ENCODE measurements around the gene DAPP1.
"Not testable (repeated sequence)": the region's sequence is repeated elsewhere in the genome, so short reads cannot be mapped to it uniquely, and the experiment has no call there.

DAPP1 gene

GRCh38 chr4:99827454-99827853 lies 10.8 kb downstream of the DAPP1 start:
- TF ChIP-seq RARB (CRISPR knock-in tag; IDR thresholded peaks at IDR 0.05) (no peak), ZFP30 (CRISPR knock-in tag; IDR thresholded peaks at IDR 0.05) (no peak), CSDC2 (CRISPR knock-in tag; IDR thresholded peaks at IDR 0.05) (no peak), BACH2 (CRISPR knock-in tag; IDR thresholded peaks at IDR 0.05; ENCODE audit: borderline replicate concordance) (no peak), OSR1 (CRISPR knock-in tag; IDR thresholded peaks at IDR 0.05) (no peak), SNAI2 (CRISPR knock-in tag; IDR thresholded peaks at IDR 0.05) (no peak)
- no peak for ATAC-seq

- TF ChIP-seq ZC3H10 (CRISPR knock-in tag; IDR thresholded peaks at IDR 0.05) = no peak
- TF ChIP-seq, protein P1, sequence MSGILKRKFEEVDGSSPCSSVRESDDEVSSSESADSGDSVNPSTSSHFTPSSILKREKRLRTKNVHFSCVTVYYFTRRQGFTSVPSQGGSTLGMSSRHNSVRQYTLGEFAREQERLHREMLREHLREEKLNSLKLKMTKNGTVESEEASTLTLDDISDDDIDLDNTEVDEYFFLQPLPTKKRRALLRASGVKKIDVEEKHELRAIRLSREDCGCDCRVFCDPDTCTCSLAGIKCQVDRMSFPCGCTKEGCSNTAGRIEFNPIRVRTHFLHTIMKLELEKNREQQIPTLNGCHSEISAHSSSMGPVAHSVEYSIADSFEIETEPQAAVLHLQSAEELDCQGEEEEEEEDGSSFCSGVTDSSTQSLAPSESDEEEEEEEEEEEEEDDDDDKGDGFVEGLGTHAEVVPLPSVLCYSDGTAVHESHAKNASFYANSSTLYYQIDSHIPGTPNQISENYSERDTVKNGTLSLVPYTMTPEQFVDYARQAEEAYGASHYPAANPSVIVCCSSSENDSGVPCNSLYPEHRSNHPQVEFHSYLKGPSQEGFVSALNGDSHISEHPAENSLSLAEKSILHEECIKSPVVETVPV (CRISPR knock-in tag; IDR thresholded peaks at IDR 0.05) = no peak
- TF ChIP-seq, protein P2, sequence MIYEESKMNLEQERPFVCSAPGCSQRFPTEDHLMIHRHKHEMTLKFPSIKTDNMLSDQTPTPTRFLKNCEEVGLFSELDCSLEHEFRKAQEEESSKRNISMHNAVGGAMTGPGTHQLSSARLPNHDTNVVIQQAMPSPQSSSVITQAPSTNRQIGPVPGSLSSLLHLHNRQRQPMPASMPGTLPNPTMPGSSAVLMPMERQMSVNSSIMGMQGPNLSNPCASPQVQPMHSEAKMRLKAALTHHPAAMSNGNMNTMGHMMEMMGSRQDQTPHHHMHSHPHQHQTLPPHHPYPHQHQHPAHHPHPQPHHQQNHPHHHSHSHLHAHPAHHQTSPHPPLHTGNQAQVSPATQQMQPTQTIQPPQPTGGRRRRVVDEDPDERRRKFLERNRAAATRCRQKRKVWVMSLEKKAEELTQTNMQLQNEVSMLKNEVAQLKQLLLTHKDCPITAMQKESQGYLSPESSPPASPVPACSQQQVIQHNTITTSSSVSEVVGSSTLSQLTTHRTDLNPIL (CRISPR knock-in tag; IDR thresholded peaks at IDR 0.05; ENCODE audit: low read depth) = no peak
- TF ChIP-seq ZNF8 (CRISPR knock-in tag; IDR thresholded peaks at IDR 0.05) = no peak
- TF ChIP-seq TOX (CRISPR knock-in tag; IDR thresholded peaks at IDR 0.05; ENCODE audit: borderline replicate concordance) = no peak
- TF ChIP-seq ZFP3 (CRISPR knock-in tag; IDR thresholded peaks at IDR 0.05) = no peak
- no peak for TF ChIP-seq ZNF70 (CRISPR knock-in tag; IDR thresholded peaks at IDR 0.05)
- no peak for TF ChIP-seq SNAI2 (CRISPR knock-in tag; IDR thresholded peaks at IDR 0.05)
- TF ChIP-seq, protein P3, sequence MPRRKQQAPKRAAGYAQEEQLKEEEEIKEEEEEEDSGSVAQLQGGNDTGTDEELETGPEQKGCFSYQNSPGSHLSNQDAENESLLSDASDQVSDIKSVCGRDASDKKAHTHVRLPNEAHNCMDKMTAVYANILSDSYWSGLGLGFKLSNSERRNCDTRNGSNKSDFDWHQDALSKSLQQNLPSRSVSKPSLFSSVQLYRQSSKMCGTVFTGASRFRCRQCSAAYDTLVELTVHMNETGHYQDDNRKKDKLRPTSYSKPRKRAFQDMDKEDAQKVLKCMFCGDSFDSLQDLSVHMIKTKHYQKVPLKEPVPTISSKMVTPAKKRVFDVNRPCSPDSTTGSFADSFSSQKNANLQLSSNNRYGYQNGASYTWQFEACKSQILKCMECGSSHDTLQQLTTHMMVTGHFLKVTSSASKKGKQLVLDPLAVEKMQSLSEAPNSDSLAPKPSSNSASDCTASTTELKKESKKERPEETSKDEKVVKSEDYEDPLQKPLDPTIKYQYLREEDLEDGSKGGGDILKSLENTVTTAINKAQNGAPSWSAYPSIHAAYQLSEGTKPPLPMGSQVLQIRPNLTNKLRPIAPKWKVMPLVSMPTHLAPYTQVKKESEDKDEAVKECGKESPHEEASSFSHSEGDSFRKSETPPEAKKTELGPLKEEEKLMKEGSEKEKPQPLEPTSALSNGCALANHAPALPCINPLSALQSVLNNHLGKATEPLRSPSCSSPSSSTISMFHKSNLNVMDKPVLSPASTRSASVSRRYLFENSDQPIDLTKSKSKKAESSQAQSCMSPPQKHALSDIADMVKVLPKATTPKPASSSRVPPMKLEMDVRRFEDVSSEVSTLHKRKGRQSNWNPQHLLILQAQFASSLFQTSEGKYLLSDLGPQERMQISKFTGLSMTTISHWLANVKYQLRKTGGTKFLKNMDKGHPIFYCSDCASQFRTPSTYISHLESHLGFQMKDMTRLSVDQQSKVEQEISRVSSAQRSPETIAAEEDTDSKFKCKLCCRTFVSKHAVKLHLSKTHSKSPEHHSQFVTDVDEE (CRISPR knock-in tag; IDR thresholded peaks at IDR 0.05) = no peak
- TF ChIP-seq BACH2 (CRISPR knock-in tag; IDR thresholded peaks at IDR 0.05; ENCODE audit: borderline replicate concordance) = no peak
- no peak for TF ChIP-seq ISL1 (CRISPR knock-in tag; IDR thresholded peaks at IDR 0.05)
- no peak for TF ChIP-seq CSDC2 (CRISPR knock-in tag; IDR thresholded peaks at IDR 0.05)
- TF ChIP-seq PPARA (CRISPR knock-in tag; IDR thresholded peaks at IDR 0.05; ENCODE audit: borderline replicate concordance) = no peak
- TF ChIP-seq ZNF565 (CRISPR knock-in tag; conservative IDR thresholded peaks at IDR 0.05; ENCODE audit: low read depth) = no peak
- no peak for TF ChIP-seq PATZ1 (CRISPR knock-in tag; IDR thresholded peaks at IDR 0.05; ENCODE audit: borderline replicate concordance)
- TF ChIP-seq OSR1 (CRISPR knock-in tag; IDR thresholded peaks at IDR 0.05) = no peak
- no peak for TF ChIP-seq ARNTL (CRISPR knock-in tag; IDR thresholded peaks at IDR 0.05; ENCODE audit: borderline replicate concordance, low read depth)
- ATAC-seq = no peak
Observed at GRCh38 chr4:99827857-99828256, 11.2 kb downstream of the DAPP1 start.

DNA sequence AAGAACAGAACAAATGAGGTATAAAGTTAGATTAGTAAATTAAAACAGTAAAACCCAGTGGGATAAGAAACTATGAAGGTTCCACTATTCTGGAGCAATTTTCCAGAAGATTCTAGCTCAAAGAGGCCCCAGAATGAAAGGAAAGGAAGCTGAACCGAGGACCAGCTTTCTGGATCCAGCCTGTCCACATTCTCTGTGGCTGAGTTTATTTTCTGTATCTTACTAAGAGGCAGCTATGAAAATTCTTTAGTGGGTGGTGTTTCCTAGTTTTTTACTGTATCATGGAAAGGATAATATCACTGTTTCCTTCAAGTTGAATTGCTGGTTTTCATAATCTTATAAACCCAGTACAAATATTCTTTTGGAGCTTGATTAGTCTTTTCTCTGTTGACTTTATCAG lies 11.8 kb downstream of the DAPP1 start:
- no peak for ATAC-seq
- TF ChIP-seq, protein P1 (CRISPR knock-in tag; IDR thresholded peaks at IDR 0.05) = no peak
- TF ChIP-seq ARNTL (CRISPR knock-in tag; IDR thresholded peaks at IDR 0.05; ENCODE audit: borderline replicate concordance, low read depth) (no peak), CSDC2 (CRISPR knock-in tag; IDR thresholded peaks at IDR 0.05) (no peak), BACH2 (CRISPR knock-in tag; IDR thresholded peaks at IDR 0.05; ENCODE audit: borderline replicate concordance) (no peak), PPARA (CRISPR knock-in tag; IDR thresholded peaks at IDR 0.05; ENCODE audit: borderline replicate concordance) (no peak), ZFP3 (CRISPR knock-in tag; IDR thresholded peaks at IDR 0.05) (no peak), GLIS3 (CRISPR knock-in tag; IDR thresholded peaks at IDR 0.05) (no peak), TOX (CRISPR knock-in tag; IDR thresholded peaks at IDR 0.05; ENCODE audit: borderline replicate concordance) (no peak), ESRRG (CRISPR knock-in tag; IDR thresholded peaks at IDR 0.05) (no peak), ZNF70 (CRISPR knock-in tag; IDR thresholded peaks at IDR 0.05) (no peak), ISL1 (CRISPR knock-in tag; IDR thresholded peaks at IDR 0.05) (no peak), ZC3H10 (CRISPR knock-in tag; IDR thresholded peaks at IDR 0.05) (no peak)
- TF ChIP-seq, protein P4, sequence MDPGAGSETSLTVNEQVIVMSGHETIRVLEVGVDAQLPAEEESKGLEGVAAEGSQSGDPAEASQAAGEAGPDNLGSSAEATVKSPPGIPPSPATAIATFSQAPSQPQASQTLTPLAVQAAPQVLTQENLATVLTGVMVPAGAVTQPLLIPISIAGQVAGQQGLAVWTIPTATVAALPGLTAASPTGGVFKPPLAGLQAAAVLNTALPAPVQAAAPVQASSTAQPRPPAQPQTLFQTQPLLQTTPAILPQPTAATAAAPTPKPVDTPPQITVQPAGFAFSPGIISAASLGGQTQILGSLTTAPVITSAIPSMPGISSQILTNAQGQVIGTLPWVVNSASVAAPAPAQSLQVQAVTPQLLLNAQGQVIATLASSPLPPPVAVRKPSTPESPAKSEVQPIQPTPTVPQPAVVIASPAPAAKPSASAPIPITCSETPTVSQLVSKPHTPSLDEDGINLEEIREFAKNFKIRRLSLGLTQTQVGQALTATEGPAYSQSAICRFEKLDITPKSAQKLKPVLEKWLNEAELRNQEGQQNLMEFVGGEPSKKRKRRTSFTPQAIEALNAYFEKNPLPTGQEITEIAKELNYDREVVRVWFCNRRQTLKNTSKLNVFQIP (CRISPR knock-in tag; IDR thresholded peaks at IDR 0.05; ENCODE audit: borderline replicate concordance, low read depth) = no peak

DNA sequence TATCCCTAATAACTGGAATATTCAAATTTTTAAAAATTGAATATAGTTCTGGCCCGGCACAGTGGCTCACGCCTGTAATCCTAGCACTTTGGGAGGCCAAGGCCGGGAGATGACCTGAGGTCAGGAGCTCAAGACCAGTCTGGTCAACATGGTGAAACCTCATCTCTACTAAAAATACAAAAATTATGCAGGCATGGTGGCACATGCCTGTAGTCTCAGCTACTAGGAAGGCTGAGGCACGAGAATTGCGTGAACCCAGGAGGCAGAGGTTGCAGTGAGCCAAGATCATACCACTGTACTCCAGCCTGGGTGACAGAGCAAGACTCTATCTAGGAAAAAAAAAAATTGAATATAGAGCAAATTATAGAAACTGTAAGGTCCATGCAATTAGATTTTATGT lies 13.4 kb downstream of the DAPP1 start:
- ATAC-seq = not testable (repeated sequence)
